Neutrophil (primary cell): ENCODE measurements around the gene TTC7B.
A peak's percentile ranks its signal among the peaks of the same experiment; 100 is the strongest.

Experiments
- H3K27ac ChIP-seq: fragments of 200-600 bp; sonication (generic); 2 replicates; pipeline ENCODE4 v1.5.1; 2016; ENCODE audit warnings: mild to moderate bottlenecking, moderate library complexity
- H3K27me3 ChIP-seq: fragments of 200-600 bp; sonication (generic); 2 replicates; pipeline ENCODE4 v1.6.0; 2016; ENCODE audit warnings: mild to moderate bottlenecking
- H3K36me3 ChIP-seq: fragments of 200-600 bp; sonication (generic); 2 replicates; pipeline ENCODE4 v1.5.1; 2017
- H3K4me1 ChIP-seq, 2 experiments: fragments of 200-600 bp in 1 of 2; sonication (generic) in 1 of 2; 1 replicate in 1 of 2; 2 replicates in 1 of 2; pipeline versions ENCODE4 v1.5.1 to v1.6.1; 2013 to 2016; ENCODE audit warnings: low read depth in 1 of 2, low read length in 1 of 2, mild to moderate bottlenecking in 1 of 2, moderate library complexity in 1 of 2; ENCODE audit not compliant: control insufficient read depth in 1 of 2, insufficient read depth in 1 of 2
- H3K4me3 ChIP-seq, 2 experiments: fragments of 200-600 bp in 1 of 2; sonication (generic) in 1 of 2; 1 replicate in 1 of 2; 2 replicates in 1 of 2; pipeline ENCODE4 v1.5.1; 2013 to 2016; ENCODE audit warnings: low read depth in 1 of 2, low read length in 1 of 2, mild to moderate bottlenecking in 1 of 2, moderate library complexity in 1 of 2
- H3K9me3 ChIP-seq: fragments of 200-600 bp; sonication (generic); 2 replicates; pipeline ENCODE4 v1.5.1; 2016
- CTCF ChIP-seq: fragments of 200-600 bp; sonication (generic); IDR thresholded peaks from 2 replicates; pipeline ENCODE4 v1.5.1; 2016; ENCODE audit warnings: antibody characterized with exemption

The TTC7B gene

GRCh38 chr14:90721619-90722305 lies 94.5 kb downstream of the TTC7B start:
- no peak for TF ChIP-seq CTCF
- H3K27ac ChIP-seq: peak overlapping the region; percentile 79
- H3K9me3 ChIP-seq: no peaks in the 10 kb centered on the region

GRCh38 chr14:90720832-90721231 lies 95.4 kb downstream of the TTC7B start:
- Histone ChIP-seq H3K4me1 (peaks cover 43 to 56% of the 10 kb centered on the region in 2 experiments), H3K9me3 (no peaks in the 10 kb centered on the region), H3K4me3 (no peak overlapping the region), H3K36me3 (no peaks in the 10 kb centered on the region), H3K27ac (no peak overlapping the region), H3K27me3 (no peaks in the 10 kb centered on the region)
- TF ChIP-seq CTCF: no peak

More at GRCh38 chr14:90721619-90722305, 94.5 kb downstream of the TTC7B start:
- Histone ChIP-seq H3K4me3 (peak overlapping the region; percentile 29 to 47), H3K4me1 (peaks cover 43 to 56% of the 10 kb centered on the region in 2 experiments), H3K36me3 (no peaks in the 10 kb centered on the region), H3K27me3 (no peaks in the 10 kb centered on the region)

- H3K4me3 ChIP-seq: no peak overlapping the region
- no peaks in the 10 kb centered on the region for H3K27me3 ChIP-seq
- H3K36me3 ChIP-seq: no peaks in the 10 kb centered on the region
- no peak for TF ChIP-seq CTCF
- H3K9me3 ChIP-seq: no peaks in the 10 kb centered on the region
- H3K27ac ChIP-seq: no peak overlapping the region
- H3K4me1 ChIP-seq: peaks cover 43 to 52% of the 10 kb centered on the region in 2 experiments
Observed at GRCh38 chr14:90720336-90720735, 95.9 kb downstream of the TTC7B start.

GRCh38 chr14:90717916-90718315 lies 98.3 kb downstream of the TTC7B start:
- peaks cover 9% of the 10 kb centered on the region for H3K36me3 ChIP-seq
- H3K9me3 ChIP-seq: no peaks in the 10 kb centered on the region
- H3K27ac ChIP-seq: no peak overlapping the region
- H3K4me3 ChIP-seq: no peak overlapping the region
- TF ChIP-seq CTCF: no peak
- no peaks in the 10 kb centered on the region for H3K27me3 ChIP-seq
- H3K4me1 ChIP-seq: peaks cover 29 to 38% of the 10 kb centered on the region in 2 experiments

- H3K4me3 ChIP-seq: no peak overlapping the region
- no peaks in the 10 kb centered on the region for H3K9me3 ChIP-seq
- no peak overlapping the region for H3K27ac ChIP-seq
- no peak for TF ChIP-seq CTCF
- H3K36me3 ChIP-seq: peaks cover 9% of the 10 kb centered on the region
- no peaks in the 10 kb centered on the region for H3K27me3 ChIP-seq
- peaks cover 10 to 19% of the 10 kb centered on the region in 2 experiments for H3K4me1 ChIP-seq
Observed at GRCh38 chr14:90715993-90716392, 100.2 kb downstream of the TTC7B start.
